Immature natural killer cell (primary cell): ENCODE results near the gene RCBTB2. TPM values are rescaled to one million over a fixed set of nuclear protein-coding genes. Genes with fewer than 3 reads are reported as not detected.

Source experiments
- DNase-seq, 3 donors: peaks; one replicate each; pipeline ENCODE4 v3.0.0; 2022; ENCODE audit warnings: mixed read lengths in 1 of 3
- H3K27ac Mint-ChIP-seq, 6 donors: one replicate each; pipeline ENCODE4 v1.8.0; 2020; ENCODE audit warnings: mixed read lengths in 6 of 6, mild to moderate bottlenecking in 5 of 6, inconsistent platforms in 4 of 6, moderate library complexity in 3 of 6
- H3K27me3 Mint-ChIP-seq, 3 donors: one replicate each; pipeline ENCODE4 v1.8.0; 2020 to 2021; ENCODE audit warnings: low read depth in 3 of 3, mild to moderate bottlenecking in 3 of 3, mixed read lengths in 3 of 3, moderate library complexity in 3 of 3, inconsistent platforms in 1 of 3
- H3K36me3 Mint-ChIP-seq, 3 donors: one replicate each; pipeline ENCODE4 v1.8.0; 2020; ENCODE audit warnings: mixed read lengths in 3 of 3, inconsistent platforms in 2 of 3, mild to moderate bottlenecking in 2 of 3
- H3K4me1 Mint-ChIP-seq, 2 donors: one replicate each; pipeline ENCODE4 v1.8.0; 2020; ENCODE audit warnings: inconsistent platforms in 2 of 2, mild to moderate bottlenecking in 2 of 2, mixed read lengths in 2 of 2, moderate library complexity in 1 of 2
- H3K4me3 Mint-ChIP-seq, 5 donors: one replicate each; pipeline ENCODE4 v1.8.0; 2020; ENCODE audit warnings: mild to moderate bottlenecking in 5 of 5, mixed read lengths in 5 of 5, inconsistent platforms in 3 of 5, moderate library complexity in 3 of 5
- H3K9me3 Mint-ChIP-seq, 6 donors: one replicate each; pipeline ENCODE4 v1.8.0; 2020; ENCODE audit warnings: mild to moderate bottlenecking in 6 of 6, mixed read lengths in 6 of 6, inconsistent platforms in 4 of 6, moderate library complexity in 3 of 6
- polyA plus RNA-seq, 3 donors: library from polyadenylated mRNA; unstranded; fragments of 300-500 nt; fragmentation: Illumina TruSeq; gene quantifications; one replicate each; pipeline ENCODE4 v1.2.3, GENCODE V29; 2021

Gene RCBTB2
- polyA plus RNA-seq, 3 donors from 2014 or later: 36.1 to 49.1 (median 45.8) TPM

GRCh38 chr13:48493066-48493765 is 39.7 kb downstream of the RCBTB2 start:
- peaks cover 0 to 44% of the 10 kb centered on the region in 2 donors for H3K4me1 Mint-ChIP-seq
- peak; percentile 26 to 54 (median 48) for DNase-seq
- no peak overlapping the region for H3K4me3 Mint-ChIP-seq
- H3K36me3 Mint-ChIP-seq: peaks cover 9 to 14% (median 12%) of the 10 kb centered on the region in 3 donors
- no peak overlapping the region for H3K27ac Mint-ChIP-seq
- H3K9me3 Mint-ChIP-seq: no peaks in the 10 kb centered on the region
- H3K27me3 Mint-ChIP-seq: peaks cover 2 to 8% (median 4%) of the 10 kb centered on the region in 3 donors

DNA sequence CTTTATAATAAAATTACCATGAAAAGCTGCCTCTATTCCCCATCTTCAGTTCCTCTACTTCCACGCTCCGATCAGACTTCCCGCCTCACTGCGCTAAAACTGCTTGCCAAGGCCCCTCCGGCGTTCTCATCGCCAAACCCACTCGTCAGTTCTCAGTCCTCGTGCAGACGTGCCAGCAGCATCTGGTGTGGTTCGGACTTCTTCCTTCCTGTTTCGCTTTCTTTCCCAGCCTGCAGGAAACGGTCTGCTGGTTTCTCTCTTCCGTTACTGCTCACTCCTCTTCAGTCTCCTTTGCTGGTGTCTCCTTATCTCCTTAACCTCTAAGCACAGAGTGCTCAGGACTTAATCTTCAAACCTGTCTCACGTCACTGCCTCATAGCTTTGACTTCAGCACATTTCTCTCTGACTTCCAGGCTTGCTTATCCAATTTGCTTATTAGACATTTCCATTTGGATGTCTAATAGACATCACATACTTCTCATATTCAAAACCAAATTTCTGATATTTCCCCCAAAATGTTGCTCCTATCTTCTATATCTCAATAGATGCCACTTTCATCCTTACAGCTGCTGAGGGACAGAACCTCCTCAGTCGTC is 40.3 kb downstream of the RCBTB2 start:
- H3K27ac Mint-ChIP-seq: no peak overlapping the region
- H3K9me3 Mint-ChIP-seq: no peaks in the 10 kb centered on the region
- peaks cover 2 to 8% (median 4%) of the 10 kb centered on the region in 3 donors for H3K27me3 Mint-ChIP-seq
- peaks cover 0 to 43% of the 10 kb centered on the region in 2 donors for H3K4me1 Mint-ChIP-seq
- H3K4me3 Mint-ChIP-seq: no peak overlapping the region
- peak; percentile 80 to 84 (median 83) for DNase-seq
- peaks cover 12 to 17% (median 17%) of the 10 kb centered on the region in 3 donors for H3K36me3 Mint-ChIP-seq

GRCh38 chr13:48492096-48492440 is 40.8 kb downstream of the RCBTB2 start:
- peaks cover 2 to 8% (median 4%) of the 10 kb centered on the region in 3 donors for H3K27me3 Mint-ChIP-seq
- peaks cover 0 to 43% of the 10 kb centered on the region in 2 donors for H3K4me1 Mint-ChIP-seq

GRCh38 chr13:48491423-48492095 is 41.3 kb downstream of the RCBTB2 start:
- H3K36me3 Mint-ChIP-seq: peaks cover 12 to 25% (median 17%) of the 10 kb centered on the region in 3 donors
- H3K27ac Mint-ChIP-seq: no peak overlapping the region
- H3K4me1 Mint-ChIP-seq: peaks cover 0 to 43% of the 10 kb centered on the region in 2 donors
- peak; percentile 29 to 30 (median 29) for DNase-seq
- H3K4me3 Mint-ChIP-seq: no peak overlapping the region
- H3K27me3 Mint-ChIP-seq: peaks cover 0 to 6% (median 0%) of the 10 kb centered on the region in 3 donors
- H3K9me3 Mint-ChIP-seq: no peaks in the 10 kb centered on the region

More at GRCh38 chr13:48492096-48492440, 40.8 kb downstream of the RCBTB2 start:
- DNase-seq: no peak
- no peak overlapping the region for H3K4me3 Mint-ChIP-seq
- no peaks in the 10 kb centered on the region for H3K9me3 Mint-ChIP-seq
- peaks cover 12 to 21% (median 17%) of the 10 kb centered on the region in 3 donors for H3K36me3 Mint-ChIP-seq
- H3K27ac Mint-ChIP-seq: no peak overlapping the region

DNA sequence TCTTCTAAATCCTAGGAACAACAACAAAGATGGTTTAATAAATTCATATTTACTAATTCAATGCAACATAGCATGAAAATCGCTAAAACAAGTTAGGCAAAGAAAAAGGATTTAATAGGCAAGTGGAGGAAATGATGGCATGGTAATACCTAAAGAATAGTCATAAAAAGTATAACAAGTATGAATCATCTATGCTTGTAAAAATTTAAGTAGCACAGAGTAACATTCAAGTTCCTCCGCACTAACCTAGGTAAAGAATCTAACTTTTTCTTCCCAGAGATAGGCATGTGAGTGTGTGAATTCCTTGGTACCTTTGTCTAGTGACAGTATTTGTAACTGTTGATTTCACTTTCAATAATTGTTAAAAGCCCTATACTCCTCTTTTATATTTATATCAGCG is 42.6 kb downstream of the RCBTB2 start:
- Mint-ChIP-seq H3K27me3 (peaks cover 0 to 6% (median 0%) of the 10 kb centered on the region in 3 donors), H3K36me3 (peaks cover 12 to 32% (median 21%) of the 10 kb centered on the region in 3 donors), H3K4me1 (peaks cover 3 to 44% of the 10 kb centered on the region in 2 donors), H3K4me3 (no peak overlapping the region), H3K27ac (no peak overlapping the region), H3K9me3 (no peaks in the 10 kb centered on the region)
- DNase-seq: no peak

GRCh38 chr13:48489666-48490065 is 43.2 kb downstream of the RCBTB2 start:
- H3K27ac Mint-ChIP-seq: no peak overlapping the region
- H3K4me1 Mint-ChIP-seq: peaks cover 9 to 40% of the 10 kb centered on the region in 2 donors
- H3K27me3 Mint-ChIP-seq: peaks cover 0 to 2% (median 0%) of the 10 kb centered on the region in 3 donors
- no peak for DNase-seq
- no peaks in the 10 kb centered on the region for H3K9me3 Mint-ChIP-seq
- H3K36me3 Mint-ChIP-seq: peaks cover 12 to 37% (median 24%) of the 10 kb centered on the region in 3 donors
- H3K4me3 Mint-ChIP-seq: no peak overlapping the region

GRCh38 chr13:48488995-48489394 is 43.9 kb downstream of the RCBTB2 start:
- no peaks in the 10 kb centered on the region for H3K9me3 Mint-ChIP-seq
- no peak for DNase-seq
- H3K27me3 Mint-ChIP-seq: peaks cover 0 to 1% (median 0%) of the 10 kb centered on the region in 3 donors
- H3K36me3 Mint-ChIP-seq: peaks cover 12 to 37% (median 25%) of the 10 kb centered on the region in 3 donors
- H3K4me1 Mint-ChIP-seq: peaks cover 9 to 36% of the 10 kb centered on the region in 2 donors
- H3K4me3 Mint-ChIP-seq: peak overlapping the region in 4 of 5 donors; percentile 12 to 77 (median 54)
- H3K27ac Mint-ChIP-seq: peak overlapping the region in 2 of 6 donors; percentile 65 to 90

GRCh38 chr13:48487968-48488367 is 44.9 kb downstream of the RCBTB2 start:
- H3K27ac Mint-ChIP-seq: peak overlapping the region in 2 of 6 donors; percentile 69 to 70

DNA sequence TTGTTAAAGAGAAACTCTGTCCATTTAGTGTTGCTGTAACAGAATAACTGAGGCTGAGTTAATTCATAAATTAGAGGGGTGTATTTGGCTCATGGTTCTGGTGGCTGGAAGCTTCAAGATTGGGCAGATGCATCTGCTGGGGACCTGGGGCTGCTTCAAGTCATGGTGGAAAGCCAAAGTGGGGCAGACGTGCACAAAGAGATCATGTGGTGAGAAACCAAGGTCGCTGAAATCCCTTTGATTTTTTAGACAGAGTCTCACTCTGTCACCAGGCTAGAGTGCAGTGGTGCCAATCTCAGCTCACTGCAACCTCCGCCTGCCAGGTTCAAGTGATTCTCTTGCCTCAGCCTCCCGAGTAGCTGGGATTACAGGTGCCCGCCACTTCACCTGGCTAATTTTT is 46.0 kb downstream of the RCBTB2 start:
- peak overlapping the region; percentile 19 to 72 (median 40) for H3K27ac Mint-ChIP-seq
- H3K4me3 Mint-ChIP-seq: peak overlapping the region in 3 of 5 donors; percentile 2 to 58 (median 2)
- no peak for DNase-seq
- H3K27me3 Mint-ChIP-seq: peaks cover 0 to 3% (median 1%) of the 10 kb centered on the region in 3 donors
- H3K4me1 Mint-ChIP-seq: peaks cover 9 to 36% of the 10 kb centered on the region in 2 donors
- H3K36me3 Mint-ChIP-seq: peaks cover 20 to 52% (median 41%) of the 10 kb centered on the region in 3 donors
- H3K9me3 Mint-ChIP-seq: no peaks in the 10 kb centered on the region

More at GRCh38 chr13:48487968-48488367, 44.9 kb downstream of the RCBTB2 start:
- H3K4me3 Mint-ChIP-seq: no peak overlapping the region
- peaks cover 0 to 1% (median 0%) of the 10 kb centered on the region in 3 donors for H3K27me3 Mint-ChIP-seq
- H3K9me3 Mint-ChIP-seq: no peaks in the 10 kb centered on the region
- peaks cover 9 to 36% of the 10 kb centered on the region in 2 donors for H3K4me1 Mint-ChIP-seq
- H3K36me3 Mint-ChIP-seq: peaks cover 12 to 44% (median 33%) of the 10 kb centered on the region in 3 donors
- DNase-seq: no peak

DNA sequence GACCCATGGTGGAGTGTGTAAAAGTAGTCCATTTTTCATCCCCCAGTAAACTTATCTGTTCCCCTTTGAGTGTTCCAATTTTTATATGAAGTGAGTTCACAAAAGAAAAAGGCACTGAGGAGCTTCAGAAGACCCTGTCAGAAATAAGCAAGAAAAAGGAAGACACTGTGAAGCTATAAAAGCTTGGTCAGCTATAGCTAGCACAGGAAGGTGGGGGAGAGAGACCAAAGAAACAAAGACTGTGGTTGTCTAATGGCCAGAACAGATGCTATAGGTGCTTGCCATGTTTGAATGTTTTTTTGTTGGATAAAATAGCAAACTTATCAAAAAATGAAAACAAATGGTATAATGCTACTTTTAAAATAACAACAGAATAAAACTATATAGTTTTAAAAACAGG is 46.5 kb downstream of the RCBTB2 start:
- peaks cover 9 to 36% of the 10 kb centered on the region in 2 donors for H3K4me1 Mint-ChIP-seq
- H3K4me3 Mint-ChIP-seq: peak overlapping the region; percentile 2 to 58 (median 18)
- peaks cover 20 to 52% (median 41%) of the 10 kb centered on the region in 3 donors for H3K36me3 Mint-ChIP-seq
- no peaks in the 10 kb centered on the region for H3K9me3 Mint-ChIP-seq
- no peak for DNase-seq
- peaks cover 0 to 3% (median 1%) of the 10 kb centered on the region in 3 donors for H3K27me3 Mint-ChIP-seq
- peak overlapping the region; percentile 19 to 72 (median 42) for H3K27ac Mint-ChIP-seq

GRCh38 chr13:48485432-48485831 is 47.4 kb downstream of the RCBTB2 start:
- H3K27me3 Mint-ChIP-seq: peaks cover 0 to 3% (median 1%) of the 10 kb centered on the region in 3 donors
- no peaks in the 10 kb centered on the region for H3K9me3 Mint-ChIP-seq
- no peak for DNase-seq
- no peak overlapping the region for H3K4me3 Mint-ChIP-seq
- H3K27ac Mint-ChIP-seq: peak overlapping the region in 2 of 6 donors; percentile 35 to 67
- peaks cover 20 to 52% (median 41%) of the 10 kb centered on the region in 3 donors for H3K36me3 Mint-ChIP-seq
- H3K4me1 Mint-ChIP-seq: peaks cover 9 to 36% of the 10 kb centered on the region in 2 donors

DNA sequence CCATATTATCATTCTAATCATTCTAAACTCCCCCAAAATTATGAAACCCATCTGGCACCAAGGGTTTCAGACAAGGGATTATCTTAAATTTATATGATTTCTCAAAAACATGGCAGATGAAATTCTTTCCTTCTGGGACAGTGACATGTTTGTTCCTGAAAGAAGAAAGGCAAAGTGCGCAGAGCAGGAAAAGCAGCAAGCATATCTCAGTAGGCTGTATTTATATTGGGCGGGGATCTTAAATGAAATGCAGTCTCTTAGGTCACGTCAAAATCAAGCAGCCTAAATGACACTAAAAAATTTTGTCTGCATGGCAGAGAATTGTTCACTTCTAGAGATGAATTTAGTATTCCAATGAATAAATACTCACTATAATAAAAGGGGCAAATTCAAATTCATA is 49.3 kb downstream of the RCBTB2 start:
- Mint-ChIP-seq H3K9me3 (no peaks in the 10 kb centered on the region), H3K27ac (no peak overlapping the region), H3K36me3 (peaks cover 12 to 45% (median 30%) of the 10 kb centered on the region in 3 donors), H3K4me1 (peaks cover 9 to 28% of the 10 kb centered on the region in 2 donors), H3K27me3 (peaks cover 0 to 3% (median 1%) of the 10 kb centered on the region in 3 donors), H3K4me3 (no peak overlapping the region)
- no peak for DNase-seq

DNA sequence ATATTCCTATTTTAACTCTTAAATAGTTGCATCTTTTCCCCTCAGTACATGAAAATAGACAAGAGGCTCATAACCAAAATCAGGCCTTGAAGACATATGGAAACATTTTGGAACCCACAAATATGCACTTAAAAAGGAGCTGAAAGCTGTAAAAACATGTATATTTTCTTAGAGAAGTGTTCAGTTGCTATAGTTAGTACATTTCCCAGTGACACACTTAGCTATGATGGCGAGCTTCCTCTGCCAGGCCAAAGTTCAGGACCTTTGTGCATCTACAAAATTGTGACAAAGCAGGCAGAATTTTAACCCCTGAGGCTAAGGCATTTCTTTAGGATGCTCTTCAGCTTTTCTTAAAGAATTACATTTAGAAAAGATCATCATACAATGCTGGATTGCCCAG is 54.5 kb downstream of the RCBTB2 start:
- DNase-seq: no peak
- peaks cover 17 to 35% (median 18%) of the 10 kb centered on the region in 3 donors for H3K36me3 Mint-ChIP-seq
- H3K27me3 Mint-ChIP-seq: peaks cover 0 to 3% (median 0%) of the 10 kb centered on the region in 3 donors
- H3K9me3 Mint-ChIP-seq: no peaks in the 10 kb centered on the region
- H3K4me1 Mint-ChIP-seq: no peaks in the 10 kb centered on the region
- H3K27ac Mint-ChIP-seq: peak overlapping the region in 1 of 6 donors; percentile 2
- H3K4me3 Mint-ChIP-seq: no peak overlapping the region
